Neural crest cell (in vitro differentiated cells): ENCODE data around the gene CCDC7. TPM values are rescaled to one million over a fixed set of nuclear protein-coding genes. Genes with fewer than 3 reads are reported as not detected.

ENCODE experiments used
- DNase-seq: peaks from one replicate; pipeline ENCODE4 v3.0.0; 2021; ENCODE audit warnings: low read depth, mixed read lengths, low spot score
- H3K27ac Mint-ChIP-seq: one replicate; pipeline ENCODE4 v1.8.0; 2021; ENCODE audit warnings: mild to moderate bottlenecking, mixed read lengths; ENCODE audit not compliant: unreplicated experiment
- H3K27me3 Mint-ChIP-seq: 2 replicates; pipeline ENCODE4 v1.8.0; 2021; ENCODE audit warnings: low read depth, mild to moderate bottlenecking, mixed read lengths
- H3K36me3 Mint-ChIP-seq: 2 replicates; pipeline ENCODE4 v1.8.0; 2021; ENCODE audit warnings: low read depth, mild to moderate bottlenecking, mixed read lengths
- H3K4me1 Mint-ChIP-seq: 2 replicates; pipeline ENCODE4 v1.8.0; 2021; ENCODE audit warnings: mixed read lengths
- H3K4me3 Mint-ChIP-seq: one replicate; pipeline ENCODE4 v1.8.0; 2021; ENCODE audit warnings: mild to moderate bottlenecking, mixed read lengths
- H3K9me3 Mint-ChIP-seq: 2 replicates; pipeline ENCODE4 v1.8.0; 2021; ENCODE audit warnings: mixed read lengths
- CTCF ChIP-seq: fragments of 200-600 bp; sonication (generic); conservative IDR thresholded peaks from 2 replicates; pipeline ENCODE4 v1.5.0; 2021; ENCODE audit warnings: antibody characterized with exemption, mild to moderate bottlenecking
- total RNA-seq: library from RNA; stranded (reverse); gene quantifications from 2 replicates; pipeline ENCODE4 v1.2.1, GENCODE V29; 2021

The CCDC7 gene
- total RNA-seq, 1 donor from 2014 or later = 5.2 TPM

- no peak for DNase-seq
- TF ChIP-seq CTCF = no peak
- H3K27me3 Mint-ChIP-seq = no peaks in the 10 kb centered on the region
- H3K4me1 Mint-ChIP-seq = no peaks in the 10 kb centered on the region
- H3K27ac Mint-ChIP-seq = no peak overlapping the region
- no peaks in the 10 kb centered on the region for H3K36me3 Mint-ChIP-seq
- no peak overlapping the region for H3K4me3 Mint-ChIP-seq
- H3K9me3 Mint-ChIP-seq = no peaks in the 10 kb centered on the region
Measured at GRCh38 chr10:32415361-32415760, 30.6 kb upstream of the CCDC7 start.

- TF ChIP-seq CTCF = no peak
- no peaks in the 10 kb centered on the region for H3K9me3 Mint-ChIP-seq
- no peak overlapping the region for H3K4me3 Mint-ChIP-seq
- DNase-seq = no peak
- H3K27ac Mint-ChIP-seq = no peak overlapping the region
- no peaks in the 10 kb centered on the region for H3K4me1 Mint-ChIP-seq
- no peaks in the 10 kb centered on the region for H3K27me3 Mint-ChIP-seq
- H3K36me3 Mint-ChIP-seq = no peaks in the 10 kb centered on the region
Measured at GRCh38 chr10:32417911-32418547, 27.9 kb upstream of the CCDC7 start.

- Mint-ChIP-seq H3K36me3 (no peaks in the 10 kb centered on the region), H3K4me3 (no peak overlapping the region), H3K27ac (no peak overlapping the region), H3K9me3 (peaks cover 3% of the 10 kb centered on the region), H3K4me1 (no peaks in the 10 kb centered on the region), H3K27me3 (no peaks in the 10 kb centered on the region)
- no peak for TF ChIP-seq CTCF
- DNase-seq = no peak
Measured at GRCh38 chr10:32418572-32418971, 27.4 kb upstream of the CCDC7 start.

- H3K9me3 Mint-ChIP-seq = peaks cover 3% of the 10 kb centered on the region
- DNase-seq = no peak
- H3K27ac Mint-ChIP-seq = no peak overlapping the region
- no peaks in the 10 kb centered on the region for H3K36me3 Mint-ChIP-seq
- H3K4me3 Mint-ChIP-seq = no peak overlapping the region
- no peaks in the 10 kb centered on the region for H3K27me3 Mint-ChIP-seq
- no peaks in the 10 kb centered on the region for H3K4me1 Mint-ChIP-seq
- no peak for TF ChIP-seq CTCF
Measured at GRCh38 chr10:32419615-32420014, 26.3 kb upstream of the CCDC7 start.

GRCh38 chr10:32426186-32426585 lies 19.8 kb upstream of the CCDC7 start:
- TF ChIP-seq CTCF = no peak
- Mint-ChIP-seq H3K36me3 (no peaks in the 10 kb centered on the region), H3K27ac (no peak overlapping the region), H3K4me3 (no peak overlapping the region), H3K4me1 (no peaks in the 10 kb centered on the region), H3K9me3 (peaks cover 3% of the 10 kb centered on the region), H3K27me3 (peaks cover 2% of the 10 kb centered on the region)
- DNase-seq = no peak
